IMR-90 (cell line): ENCODE results near the gene EMID1. TPM values are rescaled to one million over a fixed set of nuclear protein-coding genes. Genes with fewer than 3 reads are reported as not detected.

Experiments used
- ATAC-seq: fragments of 200-7000 bp; cut with Tn5 transposase; 2 replicates; pipeline ENCODE4 v1.9.1; 2020; ENCODE audit warnings: low read depth, mild to moderate bottlenecking, moderate library complexity
- BruUV-seq: library from RNA; stranded (reverse); fragments of 400-500 nt; replicated peaks from 2 replicates; lab custom pipeline; 2021; lab: Mats Ljungman, UMichigan
- CTCF ChIA-PET: fragments of 300-600 bp; formaldehyde crosslinking; extraction: SDS; loops from one replicate; lab custom pipeline; 2021; ENCODE audit warnings: antibody characterized with exemption; lab: Yijun Ruan, JAX
- POLR2A ChIA-PET: fragments of 300-600 bp; sonication (Branson Sonifier 250); formaldehyde crosslinking; loops from one replicate; lab custom pipeline; 2022; ENCODE audit warnings: antibody characterized with exemption; ENCODE audit not compliant: unreplicated experiment; lab: Charles Lee
- DNase-seq: peaks from one replicate; pipeline ENCODE4 v3.0.0; 2013
- H2AFZ ChIP-seq: replicated peaks from 2 replicates; pipeline ENCODE3; 2013; ENCODE audit warnings: low read length, mild to moderate bottlenecking; ENCODE audit not compliant: poor library complexity
- H2AK5ac ChIP-seq: 2 replicates; pipeline ENCODE4 v1.6.1; 2013; ENCODE audit warnings: low read depth, low read length, inconsistent platforms
- H2AK9ac ChIP-seq: replicated peaks from 2 replicates; pipeline ENCODE3; 2013; ENCODE audit warnings: mild to moderate bottlenecking, low read depth, low read length, moderate library complexity; ENCODE audit not compliant: poor library complexity
- H2BK120ac ChIP-seq: 2 replicates; pipeline ENCODE4 v1.6.1; 2013; ENCODE audit warnings: low read depth, low read length, inconsistent platforms
- H2BK15ac ChIP-seq: 3 replicates; pipeline ENCODE4 v1.6.1; 2013; ENCODE audit warnings: low read depth, low read length, inconsistent platforms
- H2BK20ac ChIP-seq: 2 replicates; pipeline ENCODE4 v1.6.1; 2013; ENCODE audit warnings: low read depth, mild to moderate bottlenecking, inconsistent platforms, low read length, moderate library complexity
- H2BK5ac ChIP-seq: 2 replicates; pipeline ENCODE4 v1.6.1; 2013; ENCODE audit warnings: mild to moderate bottlenecking, low read depth, low read length, inconsistent platforms; ENCODE audit not compliant: poor library complexity, severe bottlenecking
- H3K14ac ChIP-seq: replicated peaks from 2 replicates; pipeline ENCODE4 v1.6.1; 2013; ENCODE audit warnings: low read depth, low read length, inconsistent platforms
- H3K18ac ChIP-seq: 2 replicates; pipeline ENCODE4 v1.6.1; 2013; ENCODE audit warnings: low read depth, low read length, control low read depth
- H3K23ac ChIP-seq: 2 replicates; pipeline ENCODE4 v1.6.1; 2013; ENCODE audit warnings: low read depth, low read length, inconsistent platforms
- H3K27ac ChIP-seq: 2 replicates; pipeline ENCODE4 v1.5.1; 2013; ENCODE audit warnings: mild to moderate bottlenecking, control low read depth, low read length; ENCODE audit not compliant: insufficient read depth
- H3K27me3 ChIP-seq: 2 replicates; pipeline ENCODE4 v1.6.1; 2013; ENCODE audit warnings: low read length; ENCODE audit not compliant: control insufficient read depth, insufficient read depth
- H3K36me3 ChIP-seq: 2 replicates; pipeline ENCODE4 v1.6.1; 2013; ENCODE audit warnings: low read length, mixed read lengths; ENCODE audit not compliant: control insufficient read depth, insufficient read depth
- H3K4ac ChIP-seq: 2 replicates; pipeline ENCODE4 v1.6.1; 2013; ENCODE audit warnings: low read depth, low read length, inconsistent platforms
- H3K4me1 ChIP-seq: 2 replicates; pipeline ENCODE4 v1.6.1; 2013; ENCODE audit warnings: low read length, mixed read lengths; ENCODE audit not compliant: control insufficient read depth, insufficient read depth
- H3K4me2 ChIP-seq: 2 replicates; pipeline ENCODE4 v1.6.1; 2013; ENCODE audit warnings: low read depth, mild to moderate bottlenecking, control low read depth, low read length, moderate library complexity
- H3K4me3 ChIP-seq: 2 replicates; pipeline ENCODE4 v1.5.1; 2013; ENCODE audit warnings: low read depth, mild to moderate bottlenecking, control low read depth, low read length, moderate library complexity; ENCODE audit not compliant: insufficient read depth
- H3K56ac ChIP-seq: 2 replicates; pipeline ENCODE4 v1.6.1; 2013; ENCODE audit warnings: low read length, inconsistent platforms; ENCODE audit not compliant: insufficient read depth; ENCODE audit errors: extremely low read depth
- H3K79me1 ChIP-seq, 2 experiments: 2 replicates each; pipeline ENCODE4 v1.6.1; 2013; ENCODE audit warnings: low read length in 2 of 2, inconsistent platforms in 1 of 2, low read depth in 1 of 2
- H3K9ac ChIP-seq: 2 replicates; pipeline ENCODE4 v1.6.1; 2013; ENCODE audit warnings: low read depth, low read length, control low read depth
- H3K9me1 ChIP-seq: 2 replicates; pipeline ENCODE4 v1.6.1; 2013; ENCODE audit warnings: low read length, inconsistent platforms; ENCODE audit not compliant: insufficient read depth
- H3K9me3 ChIP-seq: 2 replicates; pipeline ENCODE4 v1.6.1; 2013; ENCODE audit warnings: low read length; ENCODE audit not compliant: control insufficient read depth, insufficient read depth
- H4K20me1 ChIP-seq: 2 replicates; pipeline ENCODE4 v1.6.1; 2013; ENCODE audit warnings: low read length, inconsistent platforms; ENCODE audit not compliant: insufficient read depth
- H4K5ac ChIP-seq: 2 replicates; pipeline ENCODE4 v1.6.1; 2013; ENCODE audit warnings: mild to moderate bottlenecking, low read depth, low read length, control low read depth
- H4K8ac ChIP-seq, 2 experiments: 2 replicates each; pipeline ENCODE4 v1.6.1; 2013; ENCODE audit warnings: low read depth in 2 of 2, low read length in 2 of 2, control low read depth in 1 of 2, inconsistent platforms in 1 of 2
- H4K91ac ChIP-seq: 2 replicates; pipeline ENCODE4 v1.6.1; 2013; ENCODE audit warnings: low read depth, low read length, inconsistent platforms; ENCODE audit not compliant: insufficient read depth
- MAFK ChIP-seq: IDR thresholded peaks from 2 replicates; pipeline ENCODE4 v1.6.1; 2012; ENCODE audit warnings: low read depth, low read length, improper control_type of control experiment
- MAZ ChIP-seq: IDR thresholded peaks from 2 replicates; pipeline ENCODE4 v1.6.1; 2012; ENCODE audit warnings: low read depth, mild to moderate bottlenecking, low read length, improper control_type of control experiment, moderate library complexity, borderline replicate concordance
- MXI1 ChIP-seq: IDR thresholded peaks from 2 replicates; pipeline ENCODE4 v1.6.1; 2012; ENCODE audit warnings: low read depth, mild to moderate bottlenecking, low read length, moderate library complexity, borderline replicate concordance
- POLR2A ChIP-seq: IDR thresholded peaks from 2 replicates; pipeline ENCODE4 v1.6.1; 2012; ENCODE audit warnings: mild to moderate bottlenecking, low read depth, low read length
- RAD21 ChIP-seq: IDR thresholded peaks from 2 replicates; pipeline ENCODE4 v1.6.1; 2012; ENCODE audit warnings: low read length, improper control_type of control experiment
- RCOR1 ChIP-seq: IDR thresholded peaks from 2 replicates; pipeline ENCODE4 v1.6.1; 2012; ENCODE audit warnings: mild to moderate bottlenecking, low read length, improper control_type of control experiment; ENCODE audit not compliant: insufficient replicate concordance
- RFX5 ChIP-seq: IDR thresholded peaks from 2 replicates; pipeline ENCODE4 v1.8.0; 2012; ENCODE audit warnings: low read depth, mild to moderate bottlenecking, low read length, moderate library complexity
- SMC3 ChIP-seq: fragments of 150-350 bp; IDR thresholded peaks from 2 replicates; pipeline ENCODE4 v1.6.1; 2016; ENCODE audit warnings: low read depth, mild to moderate bottlenecking, antibody characterized with exemption, low read length, moderate library complexity
- WGBS, 2 experiments: methylation state at CpG; one replicate each; pipeline versions ENCODE4 v1.1.5 to v1.1.7; 2013; ENCODE audit warnings: missing lambda C conversion rate in 2 of 2; ENCODE audit not compliant: insufficient read length in 1 of 2; ENCODE audit errors: extremely low coverage in 2 of 2; 5-methylcytosine and 5-hydroxymethylcytosine counted together
- dilution Hi-C: fragments of 300-500 bp; cut with HindIII; formaldehyde crosslinking; loops from one replicate; pipeline ENCODE4 v1.14.3; 2018; ENCODE audit warnings: low sequenced_read_pairs; ENCODE audit not compliant: unreplicated experiment
- in situ Hi-C: fragments of 300-500 bp; cut with MboI; formaldehyde crosslinking; loops from 3 replicates; pipeline ENCODE4 v1.14.3; 2019; ENCODE audit warnings: low sequenced_read_pairs, inconsistent platforms, mixed read lengths
- intact Hi-C: fragments of 100-400 bp; cut with micrococcal nuclease; formaldehyde crosslinking; loops from 2 replicates; pipeline ENCODE4 v1.10.0; 2022
- polyA plus RNA-seq, 3 experiments: library from polyadenylated mRNA; depleted of rRNA; stranded (reverse); fragments of >200 nt; gene quantifications; 2 replicates each; pipeline ENCODE4 v1.2.3, GENCODE V29; 2012; ENCODE audit warnings: low replicate concordance in 1 of 3
- total RNA-seq: library from RNA; depleted of rRNA; stranded (reverse); fragments of >200 nt; gene quantifications from 2 replicates; pipeline ENCODE4 v1.2.3, GENCODE V29; 2012
- TF ChIP-seq, protein P1 (sequence below): conservative IDR thresholded peaks from 2 replicates; pipeline ENCODE4 v1.5.1; 2012; ENCODE audit warnings: mild to moderate bottlenecking, low read depth, low read length, improper control_type of control experiment

The EMID1 gene
- total and polyA plus RNA-seq, 2 of the 4 experiments (the other 2 are of a cell fraction) = 0.54 to 1.3 TPM

DNA sequence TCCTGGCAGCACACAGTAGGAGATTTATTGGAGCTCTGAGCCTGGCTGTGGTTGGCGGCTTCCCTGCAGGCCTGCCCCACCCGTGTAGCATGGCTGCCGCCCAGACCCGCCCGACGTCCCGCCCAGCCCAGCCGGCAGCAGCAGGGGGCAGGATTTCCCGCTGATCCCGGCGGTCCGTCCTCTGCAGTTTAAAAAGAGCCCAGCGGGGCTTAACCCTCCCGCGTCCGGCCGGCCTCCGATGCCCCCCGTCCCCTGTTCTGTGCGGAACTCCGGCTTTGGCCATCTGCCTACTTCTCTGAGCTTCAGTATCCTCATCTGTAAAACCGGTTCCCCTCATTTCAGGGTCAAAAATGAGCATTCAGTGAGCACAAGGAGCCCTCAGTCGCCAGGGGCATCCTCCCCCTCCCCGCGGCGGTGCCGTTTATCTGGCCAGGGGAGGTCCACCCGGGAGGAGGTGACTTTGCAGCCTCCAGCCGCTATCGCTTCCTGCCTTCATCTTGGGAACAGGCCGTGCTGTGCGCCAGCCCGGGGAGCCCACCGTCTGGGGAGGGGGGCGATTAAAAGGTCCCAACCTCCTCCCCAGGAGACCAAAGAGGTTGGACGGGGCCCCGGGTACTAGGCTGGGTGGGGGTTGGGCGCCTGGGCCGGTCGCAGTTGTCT, 100.6 kb downstream of the EMID1 start, which contains the start of gene GAS2L1:
Gene GAS2L1, plus strand, starts transcription at position 476 of the 660 bp plus-strand sequence. CDS start 1,456 bp downstream, outside the sequence.
- H3K4me3 ChIP-seq = peak within 1 kb of the TSS; percentile 67
- peak within 1 kb of the TSS; percentile 56 for H3K18ac ChIP-seq
- H3K9ac ChIP-seq = peak within 1 kb of the TSS; percentile 78
- H3K4me1 ChIP-seq = peaks cover 17% of the 10 kb centered on the region
- in situ Hi-C loops (no loop called here), intact Hi-C loops (loop anchor here (1.0 kb wide), 1 partner anchor 53 kb away; no protein-coding TSS in a partner anchor), dilution Hi-C loops (no loop called here)
- ATAC-seq = peak; percentile 70
- peak within 1 kb of the TSS; percentile 74 for H4K91ac ChIP-seq
- H3K9me3 ChIP-seq = no peaks in the 10 kb centered on the region
- BruUV-seq = no TSS peak
- H2AK5ac ChIP-seq = peak within 1 kb of the TSS; percentile 76
- H3K23ac ChIP-seq = peak within 1 kb of the TSS; percentile 95
- H3K56ac ChIP-seq = peak within 1 kb of the TSS; percentile 76
- H3K27me3 ChIP-seq = no peaks in the 10 kb centered on the region
- peaks cover 9% of the 10 kb centered on the region; the same call in 1 of the 2 replicates for H3K9me1 ChIP-seq
- POLR2A ChIA-PET = no interaction called here
- H3K14ac ChIP-seq = peak within 1 kb of the TSS; percentile 84
- peaks cover 8 to 41% of the 10 kb centered on the region in 2 experiments; a peak in 3 of 4 replicates for H3K79me1 ChIP-seq
- H2AFZ ChIP-seq = peak within 1 kb of the TSS; percentile 90
- peak within 1 kb of the TSS; percentile 88 to 95 for H4K8ac ChIP-seq
- peaks cover 20% of the 10 kb centered on the region for H4K20me1 ChIP-seq
- CTCF ChIA-PET = no interaction called here
- WGBS, 2 experiments = 1% methylated on average over 21 of the region's 40 CpGs; no CpG with 5 or more reads in 1 of the 2 experiments
- H3K27ac ChIP-seq = peak within 1 kb of the TSS; percentile 74
- H3K36me3 ChIP-seq = peaks cover 4% of the 10 kb centered on the region
- peak within 1 kb of the TSS; percentile 94 for H4K5ac ChIP-seq
- H2AK9ac ChIP-seq = peak within 1 kb of the TSS; percentile 99
- H2BK20ac ChIP-seq = peak within 1 kb of the TSS; percentile 2; the same call in 1 of the 2 replicates
- peak within 1 kb of the TSS; percentile 77 for H2BK5ac ChIP-seq
- H2BK15ac ChIP-seq = peak within 1 kb of the TSS; percentile 13; the same call in 1 of the 3 replicates
- H3K4me2 ChIP-seq = peak within 1 kb of the TSS; percentile 88
- 0 out of 2 replicates have a peak, but pooled peaks have one; percentile 23 for TF ChIP-seq MXI1
- peak; percentile 78; the same call in 1 of the 2 replicates for TF ChIP-seq MAZ
- TF ChIP-seq MAFK = no peak
- TF ChIP-seq RFX5 = no peak
- 0 out of 2 replicates have a peak, but pooled peaks have one; percentile 11 for TF ChIP-seq POLR2A
- peak; percentile 59 for TF ChIP-seq SMC3
- TF ChIP-seq RCOR1 = no peak
- TF ChIP-seq, protein P1, sequence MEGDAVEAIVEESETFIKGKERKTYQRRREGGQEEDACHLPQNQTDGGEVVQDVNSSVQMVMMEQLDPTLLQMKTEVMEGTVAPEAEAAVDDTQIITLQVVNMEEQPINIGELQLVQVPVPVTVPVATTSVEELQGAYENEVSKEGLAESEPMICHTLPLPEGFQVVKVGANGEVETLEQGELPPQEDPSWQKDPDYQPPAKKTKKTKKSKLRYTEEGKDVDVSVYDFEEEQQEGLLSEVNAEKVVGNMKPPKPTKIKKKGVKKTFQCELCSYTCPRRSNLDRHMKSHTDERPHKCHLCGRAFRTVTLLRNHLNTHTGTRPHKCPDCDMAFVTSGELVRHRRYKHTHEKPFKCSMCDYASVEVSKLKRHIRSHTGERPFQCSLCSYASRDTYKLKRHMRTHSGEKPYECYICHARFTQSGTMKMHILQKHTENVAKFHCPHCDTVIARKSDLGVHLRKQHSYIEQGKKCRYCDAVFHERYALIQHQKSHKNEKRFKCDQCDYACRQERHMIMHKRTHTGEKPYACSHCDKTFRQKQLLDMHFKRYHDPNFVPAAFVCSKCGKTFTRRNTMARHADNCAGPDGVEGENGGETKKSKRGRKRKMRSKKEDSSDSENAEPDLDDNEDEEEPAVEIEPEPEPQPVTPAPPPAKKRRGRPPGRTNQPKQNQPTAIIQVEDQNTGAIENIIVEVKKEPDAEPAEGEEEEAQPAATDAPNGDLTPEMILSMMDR = peak; percentile 82
- peak; percentile 68 for TF ChIP-seq RAD21
- H3K4ac ChIP-seq = peak within 1 kb of the TSS; percentile 89
- DNase-seq = peak; percentile 73
- H2BK120ac ChIP-seq = peak within 1 kb of the TSS; percentile 87
